B cell (primary cell): ENCODE measurements around the gene SRRD.

Source experiments
- EZH2 ChIP-seq: IDR thresholded peaks from 2 replicates; pipeline ENCODE4 v1.6.1; 2012; ENCODE audit warnings: borderline replicate concordance, low read depth, mild to moderate bottlenecking, moderate library complexity, low read length; ENCODE audit not compliant: insufficient read depth, poor library complexity, severe bottlenecking
- TF ChIP-seq, protein P1 (sequence below): fragments of 200-600 bp; IDR thresholded peaks from one replicate; pipeline ENCODE4 v1.8.0; 2022; ENCODE audit warnings: antibody characterized with exemption, mild to moderate bottlenecking

DNA sequence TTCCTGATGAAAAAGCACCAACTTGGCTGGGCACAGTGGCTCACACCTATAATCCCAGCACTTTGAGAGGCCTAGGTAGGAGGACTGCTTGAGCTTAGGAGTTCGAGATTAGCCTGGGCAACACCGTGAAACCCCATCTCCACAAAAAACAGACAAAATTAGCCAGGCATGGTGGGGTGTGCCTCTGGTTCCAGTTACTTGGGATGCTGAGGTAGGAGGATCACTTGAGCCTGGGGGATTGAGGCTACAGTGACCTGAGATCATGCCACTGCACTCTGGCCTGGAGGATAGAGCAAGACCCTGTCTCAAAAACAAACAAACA, 3.1 kb upstream of the SRRD start:
- no peak for TF ChIP-seq EZH2
- TF ChIP-seq, protein P1, sequence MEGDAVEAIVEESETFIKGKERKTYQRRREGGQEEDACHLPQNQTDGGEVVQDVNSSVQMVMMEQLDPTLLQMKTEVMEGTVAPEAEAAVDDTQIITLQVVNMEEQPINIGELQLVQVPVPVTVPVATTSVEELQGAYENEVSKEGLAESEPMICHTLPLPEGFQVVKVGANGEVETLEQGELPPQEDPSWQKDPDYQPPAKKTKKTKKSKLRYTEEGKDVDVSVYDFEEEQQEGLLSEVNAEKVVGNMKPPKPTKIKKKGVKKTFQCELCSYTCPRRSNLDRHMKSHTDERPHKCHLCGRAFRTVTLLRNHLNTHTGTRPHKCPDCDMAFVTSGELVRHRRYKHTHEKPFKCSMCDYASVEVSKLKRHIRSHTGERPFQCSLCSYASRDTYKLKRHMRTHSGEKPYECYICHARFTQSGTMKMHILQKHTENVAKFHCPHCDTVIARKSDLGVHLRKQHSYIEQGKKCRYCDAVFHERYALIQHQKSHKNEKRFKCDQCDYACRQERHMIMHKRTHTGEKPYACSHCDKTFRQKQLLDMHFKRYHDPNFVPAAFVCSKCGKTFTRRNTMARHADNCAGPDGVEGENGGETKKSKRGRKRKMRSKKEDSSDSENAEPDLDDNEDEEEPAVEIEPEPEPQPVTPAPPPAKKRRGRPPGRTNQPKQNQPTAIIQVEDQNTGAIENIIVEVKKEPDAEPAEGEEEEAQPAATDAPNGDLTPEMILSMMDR, result no peak
